Measurements from ENCODE around the gene MPP3. TPM values are rescaled to one million over a fixed set of nuclear protein-coding genes. Genes with fewer than 3 reads are reported as not detected.

MPP3 gene
- total and polyA plus RNA-seq, 9 of the 15 experiments (the other 6 are each of a cell fraction or from before 2014, with no cell fraction given) = 0.41 to 10.4 (median 4.5) TPM

DNA sequence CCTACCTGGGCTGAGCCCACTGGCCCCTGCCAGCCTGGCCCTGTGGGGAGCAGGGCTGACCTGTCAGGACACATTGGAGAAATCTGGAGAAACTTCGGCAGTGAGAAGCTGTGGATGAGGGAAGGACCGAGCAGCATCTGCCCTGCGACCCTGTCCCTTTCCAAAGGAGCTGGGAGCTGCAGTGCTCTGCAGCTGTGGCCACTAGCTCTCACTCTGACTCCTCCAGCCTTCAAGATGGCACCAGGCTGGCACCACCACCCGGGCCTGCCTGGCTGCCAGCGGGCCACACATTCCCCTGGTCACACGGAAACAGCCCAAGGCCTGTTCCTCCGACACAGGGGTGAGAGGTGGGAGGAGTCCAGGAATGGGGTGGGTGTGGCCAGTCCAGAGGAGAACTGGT is 44.1 kb upstream of the MPP3 start (continued):
- TF ChIP-seq NEUROD1 (IDR thresholded peaks at IDR 0.05; ENCODE audit: borderline replicate concordance, low read depth, low read length, partially characterized antibody) = no peak
- TF ChIP-seq, protein P1, sequence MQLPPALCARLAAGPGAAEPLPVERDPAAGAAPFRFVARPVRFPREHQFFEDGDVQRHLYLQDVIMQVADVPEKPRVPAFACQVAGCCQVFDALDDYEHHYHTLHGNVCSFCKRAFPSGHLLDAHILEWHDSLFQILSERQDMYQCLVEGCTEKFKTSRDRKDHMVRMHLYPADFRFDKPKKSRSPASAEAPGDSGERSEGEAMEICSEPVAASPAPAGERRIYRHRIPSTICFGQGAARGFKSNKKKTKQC (CRISPR knock-in tag; IDR thresholded peaks at IDR 0.05) = no peak
- no peak for TF ChIP-seq MCM2 (IDR thresholded peaks at IDR 0.05; ENCODE audit: low read depth)

DNA sequence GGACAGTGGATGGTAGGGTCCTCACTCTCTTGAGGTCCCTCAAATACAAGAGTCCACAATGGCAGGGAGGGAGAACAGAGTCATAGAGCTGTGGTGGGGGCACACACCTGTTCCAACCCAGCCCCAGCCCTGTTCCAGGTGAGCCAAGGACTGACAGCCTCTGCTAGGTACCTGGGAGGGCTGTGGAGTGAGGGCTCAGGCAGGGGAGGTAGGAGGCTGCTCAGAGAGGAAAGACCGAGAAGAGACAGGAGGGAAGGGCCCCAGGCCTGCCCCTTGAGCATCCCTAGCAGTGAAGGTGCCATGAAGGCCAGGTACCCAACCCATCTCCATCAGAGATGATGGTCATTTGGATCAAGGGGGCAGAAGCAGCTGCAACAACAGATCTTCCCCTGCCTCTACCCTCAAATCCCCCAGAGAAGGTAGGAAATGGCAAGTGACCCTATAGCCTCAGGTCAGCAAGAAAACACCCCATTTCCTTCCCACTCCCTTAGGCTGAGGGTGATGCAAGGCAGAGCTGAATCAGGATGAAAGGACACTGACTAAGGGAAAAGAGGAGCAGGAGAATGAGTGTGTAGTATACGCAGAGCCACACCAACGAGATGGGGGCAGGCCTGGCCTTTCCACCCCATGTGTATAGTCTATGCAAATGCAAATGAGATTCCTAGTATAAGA is 42.7 kb upstream of the MPP3 start:
- no peaks in the 10 kb centered on the region for H3K9me3 ChIP-seq (replicated peaks; ENCODE audit: control insufficient read depth, insufficient read depth, low read depth, low read length)
- no peak for ATAC-seq
- TSS peak; percentile 97 for BruUV-seq (replicated peaks)
- in situ Hi-C loops (cut with MboI) (no loop called here), intact Hi-C loops (cut with micrococcal nuclease) (no loop called here)
- no peak for FAIRE-seq
- ChIA-PET POLR2A (no interaction called here), CTCF (ENCODE audit: low intra/inter-chr PET ratio) (no interaction called here)
- no peaks in the 10 kb centered on the region; the same call in 1 of the 2 replicates for H4K20me1 ChIP-seq (replicated peaks; ENCODE audit: control insufficient read depth, insufficient read depth, low read length)
- no peaks in the 10 kb centered on the region for H3K36me3 ChIP-seq (ENCODE audit: control insufficient read depth, insufficient read depth, low read length)
- H3K4me1 ChIP-seq (replicated peaks in 1 of 2; ENCODE audit: control insufficient read depth in 2 of 2, insufficient read depth in 2 of 2, low read length in 2 of 2) = peaks cover 0 to 18% of the 10 kb centered on the region in 2 experiments; a peak in 4 of 5 replicates
- 3% methylated on average over 3 of the region's 3 CpGs for WGBS (ENCODE audit: insufficient coverage, low coverage, missing lambda C conversion rate)
- H3K9me1 ChIP-seq (ENCODE audit: control insufficient read depth, insufficient read depth, low read length) = no peaks in the 10 kb centered on the region
- H3K27me3 ChIP-seq (ENCODE audit: control insufficient read depth in 2 of 2, insufficient read depth in 2 of 2, low read length in 2 of 2) = peaks cover 2 to 25% of the 10 kb centered on the region in 2 experiments; a peak in 3 of 5 replicates
- H3K27ac ChIP-seq (ENCODE audit: extremely low read depth, low read depth, low read length) = no peak overlapping the region
- H2AFZ ChIP-seq (ENCODE audit: low read depth, low read length) = no peak overlapping the region
- peak in 1 of 4 experiments; percentile 24 for DNase-seq (ENCODE audit: extremely low read depth in 1 of 4, low spot score in 3 of 4)
- no peak overlapping the region for H3K9ac ChIP-seq (ENCODE audit: insufficient read depth in 1 of 2, low read depth in 2 of 2, low read length in 2 of 2)
- H3K4me2 ChIP-seq (ENCODE audit: insufficient read depth, low read length) = no peak overlapping the region
- no peak overlapping the region for H3K4me3 ChIP-seq
- H3K79me2 ChIP-seq (ENCODE audit: control insufficient read depth, insufficient read depth, low read length) = no peaks in the 10 kb centered on the region
- TF ChIP-seq TBP (optimal IDR thresholded peaks at IDR 0.05; ENCODE audit: low read depth, low read length) (peak; percentile 85), MED1 (CRISPR knock-in tag; IDR thresholded peaks at IDR 0.05; ENCODE audit: borderline replicate concordance) (no peak), NR1H2 (CRISPR knock-in tag; IDR thresholded peaks at IDR 0.05) (no peak), ZNF707 (CRISPR knock-in tag; conservative IDR thresholded peaks at IDR 0.05) (no peak), CBFB (CRISPR knock-in tag; IDR thresholded peaks at IDR 0.05) (no peak), MTA1 (IDR thresholded peaks at IDR 0.05; ENCODE audit: borderline replicate concordance) (no peak), ZNF23 (CRISPR knock-in tag; IDR thresholded peaks at IDR 0.05) (no peak), ZNF780A (CRISPR knock-in tag; IDR thresholded peaks at IDR 0.05) (no peak)
- TF ChIP-seq, protein P2, sequence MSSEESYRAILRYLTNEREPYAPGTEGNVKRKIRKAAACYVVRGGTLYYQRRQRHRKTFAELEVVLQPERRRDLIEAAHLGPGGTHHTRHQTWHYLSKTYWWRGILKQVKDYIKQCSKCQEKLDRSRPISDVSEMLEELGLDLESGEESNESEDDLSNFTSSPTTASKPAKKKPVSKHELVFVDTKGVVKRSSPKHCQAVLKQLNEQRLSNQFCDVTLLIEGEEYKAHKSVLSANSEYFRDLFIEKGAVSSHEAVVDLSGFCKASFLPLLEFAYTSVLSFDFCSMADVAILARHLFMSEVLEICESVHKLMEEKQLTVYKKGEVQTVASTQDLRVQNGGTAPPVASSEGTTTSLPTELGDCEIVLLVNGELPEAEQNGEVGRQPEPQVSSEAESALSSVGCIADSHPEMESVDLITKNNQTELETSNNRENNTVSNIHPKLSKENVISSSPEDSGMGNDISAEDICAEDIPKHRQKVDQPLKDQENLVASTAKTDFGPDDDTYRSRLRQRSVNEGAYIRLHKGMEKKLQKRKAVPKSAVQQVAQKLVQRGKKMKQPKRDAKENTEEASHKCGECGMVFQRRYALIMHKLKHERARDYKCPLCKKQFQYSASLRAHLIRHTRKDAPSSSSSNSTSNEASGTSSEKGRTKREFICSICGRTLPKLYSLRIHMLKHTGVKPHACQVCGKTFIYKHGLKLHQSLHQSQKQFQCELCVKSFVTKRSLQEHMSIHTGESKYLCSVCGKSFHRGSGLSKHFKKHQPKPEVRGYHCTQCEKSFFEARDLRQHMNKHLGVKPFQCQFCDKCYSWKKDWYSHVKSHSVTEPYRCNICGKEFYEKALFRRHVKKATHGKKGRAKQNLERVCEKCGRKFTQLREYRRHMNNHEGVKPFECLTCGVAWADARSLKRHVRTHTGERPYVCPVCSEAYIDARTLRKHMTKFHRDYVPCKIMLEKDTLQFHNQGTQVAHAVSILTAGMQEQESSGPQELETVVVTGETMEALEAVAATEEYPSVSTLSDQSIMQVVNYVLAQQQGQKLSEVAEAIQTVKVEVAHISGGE (CRISPR knock-in tag; IDR thresholded peaks at IDR 0.05) = no peak
- TF ChIP-seq, protein P3, sequence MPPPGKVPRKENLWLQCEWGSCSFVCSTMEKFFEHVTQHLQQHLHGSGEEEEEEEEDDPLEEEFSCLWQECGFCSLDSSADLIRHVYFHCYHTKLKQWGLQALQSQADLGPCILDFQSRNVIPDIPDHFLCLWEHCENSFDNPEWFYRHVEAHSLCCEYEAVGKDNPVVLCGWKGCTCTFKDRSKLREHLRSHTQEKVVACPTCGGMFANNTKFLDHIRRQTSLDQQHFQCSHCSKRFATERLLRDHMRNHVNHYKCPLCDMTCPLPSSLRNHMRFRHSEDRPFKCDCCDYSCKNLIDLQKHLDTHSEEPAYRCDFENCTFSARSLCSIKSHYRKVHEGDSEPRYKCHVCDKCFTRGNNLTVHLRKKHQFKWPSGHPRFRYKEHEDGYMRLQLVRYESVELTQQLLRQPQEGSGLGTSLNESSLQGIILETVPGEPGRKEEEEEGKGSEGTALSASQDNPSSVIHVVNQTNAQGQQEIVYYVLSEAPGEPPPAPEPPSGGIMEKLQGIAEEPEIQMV (tag; conservative IDR thresholded peaks at IDR 0.05; ENCODE audit: low read depth) = no peak
- TF ChIP-seq, protein P4, sequence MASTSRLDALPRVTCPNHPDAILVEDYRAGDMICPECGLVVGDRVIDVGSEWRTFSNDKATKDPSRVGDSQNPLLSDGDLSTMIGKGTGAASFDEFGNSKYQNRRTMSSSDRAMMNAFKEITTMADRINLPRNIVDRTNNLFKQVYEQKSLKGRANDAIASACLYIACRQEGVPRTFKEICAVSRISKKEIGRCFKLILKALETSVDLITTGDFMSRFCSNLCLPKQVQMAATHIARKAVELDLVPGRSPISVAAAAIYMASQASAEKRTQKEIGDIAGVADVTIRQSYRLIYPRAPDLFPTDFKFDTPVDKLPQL (IDR thresholded peaks at IDR 0.05; ENCODE audit: extremely low read depth, insufficient read length) = peak; percentile 58

Data from K562 (cell line).